ENCODE data around the gene STX5. TPM values are rescaled to one million over a fixed set of nuclear protein-coding genes. Genes with fewer than 3 reads are reported as not detected.

Gene STX5
- total and polyA plus RNA-seq, 10 of the 15 experiments (the other 5 are each of a cell fraction or from before 2014, with no cell fraction given): 3.8 to 35.4 (median 27.4) TPM

GRCh38 chr11:62771144-62772021 lies 60.5 kb downstream of the STX5 start, which contains the start of gene TAF6L (continued):
- peak; percentile 88 for TF ChIP-seq ZBTB4 (CRISPR knock-in tag; IDR thresholded peaks at IDR 0.05)
- TF ChIP-seq NBN (IDR thresholded peaks at IDR 0.05): peak; percentile 75
- no peak for TF ChIP-seq WRNIP1 (IDR thresholded peaks at IDR 0.05; ENCODE audit: borderline replicate concordance, low read depth, low read length)
- 0 out of 4 replicates have a peak, but pooled peaks of 1 of the 2 experiments have one; percentile 6 for TF ChIP-seq EP300 (IDR thresholded peaks at IDR 0.05; ENCODE audit: borderline replicate concordance in 1 of 2, control insufficient read depth in 1 of 2, low read depth in 2 of 2, low read length in 2 of 2)
- no peak for TF ChIP-seq SIX5 (IDR thresholded peaks at IDR 0.05; ENCODE audit: low read depth, low read length, severe bottlenecking)

- no peaks in the 10 kb centered on the region for H3K9me3 ChIP-seq (replicated peaks; ENCODE audit: control insufficient read depth, insufficient read depth, low read length)
- H4K20me1 ChIP-seq (ENCODE audit: control insufficient read depth, insufficient read depth): no peaks in the 10 kb centered on the region
- no peak for DNase-seq (ENCODE audit: low read depth, low spot score)
- CTCF ChIA-PET: interaction anchor here (0.7 to 9.6 kb wide), 14 partner anchors 9 to 376 kb away, joined by 3 to 85 read pairs (median 7); partner anchors contain the start of genes HNRNPUL2, LRRN4CL, POLR2G and TMEM179B
- POLR2A ChIA-PET: interaction anchor here (0.6 to 5.2 kb wide), 18 partner anchors 9 to 1242 kb away, joined by 3 to 44 read pairs (median 6); partner anchors contain the start of genes C11orf98, CSKMT, EEF1G and GNG3
- WGBS (ENCODE audit: insufficient coverage, insufficient replicate concordance, low lambda C conversion rate, missing lambda C conversion rate): 2% methylated on average over 18 of the region's 18 CpGs
- BruUV-seq (replicated peaks): TSS peak; percentile 82
- peak overlapping the region; percentile 83 for H3K9ac ChIP-seq (ENCODE audit: control insufficient read depth, insufficient read depth, low read length)
- peak; percentile 21 for ATAC-seq
- intact Hi-C loops (cut with micrococcal nuclease; ENCODE audit: unreplicated experiment): loop anchor here (2.0 to 5.0 kb wide), 2 partner anchors 16 to 43 kb away; partner anchors contain the start of genes HNRNPUL2, TMEM179B and TTC9C
- peaks cover 0 to 6% of the 10 kb centered on the region in 2 experiments for H3K36me3 ChIP-seq (ENCODE audit: control insufficient read depth in 2 of 2, insufficient read depth in 2 of 2, low read length in 1 of 2)
- H3K4me2 ChIP-seq (ENCODE audit: control insufficient read depth, insufficient read depth): peak overlapping the region; percentile 98
- peak overlapping the region; percentile 85 for H2AFZ ChIP-seq (ENCODE audit: control insufficient read depth, low read depth, low read length)
- H3K79me2 ChIP-seq (ENCODE audit: control insufficient read depth, insufficient read depth, low read length): peaks cover 12% of the 10 kb centered on the region
- peak overlapping the region; percentile 86 for H3K4me3 ChIP-seq
- H3K4me1 ChIP-seq (ENCODE audit: control insufficient read depth, insufficient read depth, low read length): peaks cover 17% of the 10 kb centered on the region
- RAD21 ChIA-PET (ENCODE audit: unreplicated experiment): interaction anchor here (0.6 to 4.2 kb wide), 11 partner anchors 9 to 197 kb away, joined by 3 to 33 read pairs (median 5); partner anchors contain the start of genes EEF1G, GANAB, HNRNPUL2 and POLR2G
- FAIRE-seq: no peak
- SMC1A ChIA-PET (ENCODE audit: uncharacterized antibody, unreplicated experiment): interaction anchor here (0.8 to 4.8 kb wide), 6 partner anchors 9 to 176 kb away, joined by 3 to 22 read pairs (median 6); partner anchors contain the start of genes POLR2G, TMEM179B and ZBTB3
- in situ Hi-C loops (cut with MboI): no loop called here
- no peaks in the 10 kb centered on the region for H3K27me3 ChIP-seq (replicated peaks in 1 of 2; ENCODE audit: control insufficient read depth in 2 of 2, insufficient read depth in 2 of 2, low read length in 1 of 2)
- peak overlapping the region; percentile 82 for H3K27ac ChIP-seq (ENCODE audit: control insufficient read depth, insufficient read depth)
- TF ChIP-seq LARP7 (IDR thresholded peaks at IDR 0.05) (peak; percentile 19; the same call in 1 of the 2 replicates), ZNF384 (IDR thresholded peaks at IDR 0.05; ENCODE audit: borderline replicate concordance, low read depth, low read length) (no peak), SPI1 (IDR thresholded peaks at IDR 0.05; ENCODE audit: borderline replicate concordance, insufficient read depth, low read depth, low read length) (0 out of 2 replicates have a peak, but pooled peaks have one; percentile 21), TCF12 (IDR thresholded peaks at IDR 0.05; ENCODE audit: low read depth, low read length) (no peak), NKRF (conservative IDR thresholded peaks at IDR 0.05) (peak; percentile 29), PAX8 (IDR thresholded peaks at IDR 0.05) (0 out of 2 replicates have a peak, but pooled peaks have one; percentile 59), SMARCA5 (IDR thresholded peaks at IDR 0.05) (0 out of 2 replicates have a peak, but pooled peaks have one; percentile 37), STAT1 (conservative IDR thresholded peaks at IDR 0.05) (no peak), NFIC (IDR thresholded peaks at IDR 0.05; ENCODE audit: low read depth, low read length) (0 out of 2 replicates have a peak, but pooled peaks have one; percentile 14)
These were observed 61.1 kb downstream of the STX5 start for GRCh38 chr11:62770778-62771143.
